Left renal cortex interstitium (tissue), 4 donors: Measurements from ENCODE around the gene INPP5D. TPM values are rescaled to one million over a fixed set of nuclear protein-coding genes. Genes with fewer than 3 reads are reported as not detected.

Experiments used
- DNase-seq, 4 donors: peaks; one replicate each; pipeline ENCODE4 v3.0.0-alpha.2; 2013; ENCODE audit warnings: low read depth in 4 of 4, low spot score in 2 of 4, missing footprints in 1 of 4
- polyA plus RNA-seq, 4 donors: library from polyadenylated mRNA; unstranded; fragments of 120-200 nt; gene quantifications; one replicate each; pipeline ENCODE4 v1.2.1, GENCODE V29; 2013; ENCODE audit not compliant: insufficient read length in 4 of 4

Gene INPP5D
- polyA plus RNA-seq, 4 donors, result 6.1 to 8.7 (median 7.6) TPM

DNA sequence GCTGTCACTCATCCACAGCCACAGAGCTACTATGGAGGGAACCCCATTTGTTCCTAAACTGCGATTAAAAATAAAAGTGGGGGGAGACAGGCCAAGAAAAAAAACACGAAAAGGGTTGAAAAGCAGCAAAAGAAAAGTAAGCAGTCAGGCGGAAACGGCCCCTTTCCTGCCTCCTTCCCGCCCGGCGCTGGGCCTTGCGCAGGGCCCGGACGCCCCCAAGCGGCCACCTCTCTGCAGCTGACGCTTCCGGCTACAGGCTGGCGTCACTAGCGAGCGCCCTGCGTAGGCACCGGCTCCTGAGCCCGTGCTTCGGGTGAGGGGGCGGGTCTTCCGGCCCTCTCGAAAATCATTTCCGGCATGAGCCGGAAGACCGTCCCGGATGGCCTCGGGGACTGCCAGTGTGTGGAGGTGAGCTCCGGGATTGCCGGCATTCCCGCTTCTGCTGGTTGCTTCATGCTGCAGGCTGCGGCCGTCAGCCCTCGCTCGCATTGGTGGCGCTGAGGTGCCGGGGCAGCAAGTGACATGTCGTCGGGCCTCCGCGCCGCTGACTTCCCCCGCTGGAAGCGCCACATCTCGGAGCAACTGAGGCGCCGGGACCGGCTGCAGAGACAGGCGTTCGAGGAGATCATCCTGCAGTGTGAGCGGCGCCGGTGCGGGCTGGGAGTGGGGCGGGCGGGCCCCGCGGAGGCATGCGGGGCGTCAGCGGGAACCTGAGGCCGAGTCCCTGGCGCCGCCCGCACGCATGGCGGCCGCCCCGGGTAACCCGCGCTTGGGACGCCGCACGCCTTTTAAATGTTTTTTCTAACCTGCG, 191.4 kb downstream of the INPP5D start, which contains the start of gene ATG16L1:
TSS of gene ATG16L1 (plus strand) at position 368 of the 811 bp plus-strand sequence. CDS start at position 523, 155 bp downstream.
- DNase-seq, result peak; percentile 80 to 93 (median 86)

DNA sequence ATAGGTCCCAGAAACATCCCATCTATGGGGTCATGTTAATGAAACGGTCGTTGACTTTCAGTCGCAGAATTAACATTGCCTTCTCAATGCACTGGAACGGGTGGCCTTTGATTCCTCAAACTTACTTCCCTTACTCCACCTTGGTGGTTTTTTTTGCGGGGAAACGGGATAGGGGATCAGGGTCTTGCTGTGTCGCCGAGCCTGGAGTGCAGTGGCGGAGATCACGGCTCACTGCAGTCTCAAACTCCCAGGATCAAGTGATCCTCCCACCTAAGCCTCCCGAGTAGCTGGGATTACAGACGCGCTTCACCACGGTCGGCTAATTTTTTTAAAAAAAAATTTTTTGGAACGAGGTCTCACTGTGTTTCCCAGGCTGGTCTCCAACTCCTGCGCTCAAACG, 192.1 kb downstream of the INPP5D start:
- peak in 2 of 4 donors; percentile 1 to 3 for DNase-seq

DNA sequence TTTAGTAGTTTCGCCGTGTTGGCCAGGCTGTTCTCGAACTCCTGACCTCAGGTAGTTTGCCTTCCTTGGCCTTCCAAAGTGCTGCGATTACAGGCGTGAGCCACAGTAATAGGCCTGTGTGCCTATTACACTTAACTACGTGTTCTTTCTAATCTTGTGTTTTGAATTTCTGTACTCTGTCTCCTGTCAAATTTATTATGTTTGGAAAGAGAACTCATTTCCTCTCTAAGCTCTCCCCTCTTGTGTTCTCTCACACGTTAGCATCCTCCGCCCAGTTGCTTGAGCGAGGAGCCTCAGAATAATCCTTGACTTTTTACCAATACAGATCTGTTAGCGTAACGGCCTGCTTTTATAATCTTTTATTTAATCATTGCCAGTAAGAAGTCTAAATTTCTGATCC, 195.0 kb downstream of the INPP5D start:
- DNase-seq, result no peak

DNA sequence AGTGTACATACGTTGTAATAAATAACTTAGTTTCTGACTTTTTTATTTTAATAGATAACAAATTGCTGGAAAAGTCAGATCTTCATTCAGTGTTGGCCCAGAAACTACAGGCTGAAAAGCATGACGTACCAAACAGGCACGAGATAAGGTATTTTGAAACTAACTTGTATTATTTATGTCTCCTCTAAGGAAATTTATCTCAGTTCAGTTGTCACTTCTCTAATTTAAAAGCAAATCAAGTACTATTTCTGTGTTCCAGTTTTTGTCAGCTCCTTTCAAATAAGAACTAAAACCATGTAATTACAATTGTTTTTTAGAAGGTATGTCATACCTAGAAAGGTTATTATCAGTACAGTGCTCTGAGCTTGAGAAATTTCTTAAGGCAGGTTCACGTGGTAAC, 195.9 kb downstream of the INPP5D start:
- no peak for DNase-seq

Other genes starting within 250 kb of the INPP5D start
- 1 to 10 TPM in 3 of 4 donors, under 1 TPM in 1; 0.92 to 3.7 (median 2.0) TPM for gene SNORC, start 190.1 kb upstream of the INPP5D start, polyA plus RNA-seq
- 1 to 10 TPM; 2.1 to 3.5 (median 2.8) TPM for gene NGEF, start 47.1 kb upstream of the INPP5D start, polyA plus RNA-seq
- not detected for gene NEU2, start 27.7 kb upstream of the INPP5D start, polyA plus RNA-seq
- 10 to 100 TPM; 19.1 to 26.3 (median 24.0) TPM for gene ATG16L1, start 191.3 kb downstream of the INPP5D start, polyA plus RNA-seq
- under 1 TPM; 0.04 to 0.24 (median 0.10) TPM for gene SAG, start 247.5 kb downstream of the INPP5D start, polyA plus RNA-seq